Natural killer cell (primary cell): Measurements from ENCODE around the gene TMEM41B. TPM values are rescaled to one million over a fixed set of nuclear protein-coding genes. Genes with fewer than 3 reads are reported as not detected.

ENCODE experiments used
- ATAC-seq, 3 donors: fragments of 150-1000 bp in 2 of 3; fragments of 200-7000 bp in 1 of 3; cut with Tn5 transposase; 1 replicate in 1 of 3; 2 replicates in 2 of 3; pipeline ENCODE4 v1.10.0; 2021; ENCODE audit warnings: mild to moderate bottlenecking in 2 of 3, moderate library complexity in 2 of 3
- DNase-seq, 2 donors: peaks; one replicate each; pipeline versions ENCODE4 v3.0.0 to v3.0.0-alpha.2; 2013 to 2021; ENCODE audit warnings: mixed read lengths in 1 of 2
- H3K27ac ChIP-seq: one replicate; pipeline ENCODE4 v1.5.1; 2013; ENCODE audit warnings: mild to moderate bottlenecking, low read length
- H3K27me3 ChIP-seq: one replicate; pipeline ENCODE4 v1.6.1; 2013; ENCODE audit warnings: low read length; ENCODE audit not compliant: control insufficient read depth, insufficient read depth
- H3K36me3 ChIP-seq: one replicate; pipeline ENCODE4 v1.6.1; 2013; ENCODE audit warnings: low read length; ENCODE audit not compliant: control insufficient read depth, insufficient read depth
- H3K4me1 ChIP-seq: one replicate; pipeline ENCODE4 v1.6.1; 2013; ENCODE audit warnings: low read length; ENCODE audit not compliant: control insufficient read depth, insufficient read depth
- H3K4me3 ChIP-seq: one replicate; pipeline ENCODE4 v1.5.1; 2013; ENCODE audit warnings: low read length
- H3K9me3 ChIP-seq: one replicate; pipeline ENCODE4 v1.6.1; 2013; ENCODE audit warnings: low read length; ENCODE audit not compliant: control insufficient read depth, insufficient read depth
- H3K27ac Mint-ChIP-seq, 2 donors: one replicate each; pipeline ENCODE4 v1.8.0; 2022; ENCODE audit warnings: mild to moderate bottlenecking in 2 of 2, mixed read lengths in 2 of 2, moderate library complexity in 1 of 2
- H3K27me3 Mint-ChIP-seq, 2 donors: one replicate each; pipeline ENCODE4 v1.8.0; 2022; ENCODE audit warnings: low read depth in 2 of 2, mixed read lengths in 2 of 2
- H3K36me3 Mint-ChIP-seq: one replicate; pipeline ENCODE4 v1.8.0; 2022; ENCODE audit warnings: mixed read lengths
- H3K4me1 Mint-ChIP-seq, 2 donors: one replicate each; pipeline ENCODE4 v1.8.0; 2022; ENCODE audit warnings: mixed read lengths in 2 of 2
- H3K4me3 Mint-ChIP-seq: one replicate; pipeline ENCODE4 v1.8.0; 2022; ENCODE audit warnings: mild to moderate bottlenecking, moderate library complexity, mixed read lengths
- H3K9me3 Mint-ChIP-seq, 2 donors: one replicate each; pipeline ENCODE4 v1.8.0; 2022; ENCODE audit warnings: mixed read lengths in 2 of 2
- WGBS: methylation state at CpG from one replicate; pipeline ENCODE4 v1.1.7; 2013; ENCODE audit warnings: missing lambda C conversion rate; ENCODE audit not compliant: insufficient coverage; 5-methylcytosine and 5-hydroxymethylcytosine counted together
- intact Hi-C: fragments of 100-400 bp; cut with micrococcal nuclease; formaldehyde crosslinking; loops from one replicate; pipeline ENCODE4 v1.14.2; 2022
- total RNA-seq, 4 donors: library from RNA; stranded (reverse); fragments of 120-200 nt in 1 of 4; gene quantifications; one replicate each; pipeline versions ENCODE4 v1.2.3 to v1.2.4, GENCODE V29; 2013 to 2022
- TF ChIP-seq, protein P1 (sequence below): fragments of 200-600 bp; IDR thresholded peaks from one replicate; pipeline ENCODE4 v1.8.0; 2022; ENCODE audit warnings: antibody characterized with exemption

Gene TMEM41B
- total RNA-seq, 3 donors from 2014 or later (not counting 1 experiment from before 2014, with no cell fraction given): 28.1 to 37.0 (median 34.0) TPM

- no peaks in the 10 kb centered on the region for H3K27me3 Mint-ChIP-seq
- WGBS: 94% methylated on average over 1 of the region's 3 CpGs
- Histone ChIP-seq H3K4me3 (no peak overlapping the region), H3K27me3 (no peaks in the 10 kb centered on the region), H3K27ac (no peak overlapping the region), H3K9me3 (no peaks in the 10 kb centered on the region), H3K4me1 (no peaks in the 10 kb centered on the region), H3K36me3 (peaks cover 4% of the 10 kb centered on the region)
- H3K27ac Mint-ChIP-seq: no peak overlapping the region
- no peak for ATAC-seq
- H3K36me3 Mint-ChIP-seq: no peaks in the 10 kb centered on the region
- DNase-seq: no peak
- intact Hi-C loops: no loop called here
- no peak overlapping the region for H3K4me3 Mint-ChIP-seq
- peaks cover 19 to 23% of the 10 kb centered on the region in 2 donors for H3K4me1 Mint-ChIP-seq
- H3K9me3 Mint-ChIP-seq: no peaks in the 10 kb centered on the region
- TF ChIP-seq, protein P1, sequence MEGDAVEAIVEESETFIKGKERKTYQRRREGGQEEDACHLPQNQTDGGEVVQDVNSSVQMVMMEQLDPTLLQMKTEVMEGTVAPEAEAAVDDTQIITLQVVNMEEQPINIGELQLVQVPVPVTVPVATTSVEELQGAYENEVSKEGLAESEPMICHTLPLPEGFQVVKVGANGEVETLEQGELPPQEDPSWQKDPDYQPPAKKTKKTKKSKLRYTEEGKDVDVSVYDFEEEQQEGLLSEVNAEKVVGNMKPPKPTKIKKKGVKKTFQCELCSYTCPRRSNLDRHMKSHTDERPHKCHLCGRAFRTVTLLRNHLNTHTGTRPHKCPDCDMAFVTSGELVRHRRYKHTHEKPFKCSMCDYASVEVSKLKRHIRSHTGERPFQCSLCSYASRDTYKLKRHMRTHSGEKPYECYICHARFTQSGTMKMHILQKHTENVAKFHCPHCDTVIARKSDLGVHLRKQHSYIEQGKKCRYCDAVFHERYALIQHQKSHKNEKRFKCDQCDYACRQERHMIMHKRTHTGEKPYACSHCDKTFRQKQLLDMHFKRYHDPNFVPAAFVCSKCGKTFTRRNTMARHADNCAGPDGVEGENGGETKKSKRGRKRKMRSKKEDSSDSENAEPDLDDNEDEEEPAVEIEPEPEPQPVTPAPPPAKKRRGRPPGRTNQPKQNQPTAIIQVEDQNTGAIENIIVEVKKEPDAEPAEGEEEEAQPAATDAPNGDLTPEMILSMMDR: no peak
These were observed 10.2 kb downstream of the TMEM41B start for GRCh38 chr11:9304178-9304577.

- 89% methylated on average over 3 of the region's 3 CpGs for WGBS
- intact Hi-C loops: no loop called here
- ATAC-seq (no peak), DNase-seq (no peak)
- Mint-ChIP-seq H3K36me3 (no peaks in the 10 kb centered on the region), H3K4me1 (peaks cover 12 to 18% of the 10 kb centered on the region in 2 donors), H3K27ac (no peak overlapping the region), H3K9me3 (no peaks in the 10 kb centered on the region), H3K27me3 (no peaks in the 10 kb centered on the region), H3K4me3 (no peak overlapping the region)
- no peaks in the 10 kb centered on the region for H3K27me3 ChIP-seq
- TF ChIP-seq, protein P1: no peak
- no peaks in the 10 kb centered on the region for H3K4me1 ChIP-seq
- H3K4me3 ChIP-seq: no peak overlapping the region
- no peaks in the 10 kb centered on the region for H3K9me3 ChIP-seq
- H3K36me3 ChIP-seq: peaks cover 4% of the 10 kb centered on the region
- no peak overlapping the region for H3K27ac ChIP-seq
These were observed 11.9 kb downstream of the TMEM41B start for GRCh38 chr11:9302448-9302847.

DNA sequence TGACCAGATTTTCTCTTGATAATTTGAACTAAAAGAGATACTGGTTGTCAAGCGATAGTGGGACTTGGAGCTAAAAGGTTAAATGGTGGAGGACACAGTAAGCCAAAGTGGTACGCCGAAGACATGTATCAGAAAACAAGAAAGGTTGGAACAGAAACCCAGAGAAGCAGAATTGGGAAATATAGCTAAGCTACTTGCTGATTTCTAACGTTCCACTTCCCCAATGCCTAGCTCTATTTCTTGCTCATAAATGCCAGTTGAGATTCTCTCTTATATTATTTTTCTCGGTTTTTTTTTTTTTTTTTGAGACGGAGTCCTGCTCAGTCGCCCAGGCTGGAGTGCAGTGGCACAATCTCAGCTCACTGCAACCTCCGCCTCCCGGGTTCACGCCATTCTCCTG lies 12.7 kb downstream of the TMEM41B start:
- ATAC-seq (no peak), DNase-seq (no peak)
- no peaks in the 10 kb centered on the region for H3K9me3 Mint-ChIP-seq
- no peaks in the 10 kb centered on the region for H3K27me3 ChIP-seq
- H3K27ac ChIP-seq: no peak overlapping the region
- 84% methylated on average over 10 of the region's 10 CpGs for WGBS
- H3K36me3 Mint-ChIP-seq: no peaks in the 10 kb centered on the region
- TF ChIP-seq, protein P1: no peak
- H3K4me3 Mint-ChIP-seq: no peak overlapping the region
- H3K9me3 ChIP-seq: no peaks in the 10 kb centered on the region
- peaks cover 8 to 13% of the 10 kb centered on the region in 2 donors for H3K4me1 Mint-ChIP-seq
- peaks cover 4% of the 10 kb centered on the region for H3K36me3 ChIP-seq
- peak overlapping the region in 1 of 2 donors; percentile 8 for H3K27ac Mint-ChIP-seq
- no peaks in the 10 kb centered on the region for H3K27me3 Mint-ChIP-seq
- no peaks in the 10 kb centered on the region for H3K4me1 ChIP-seq
- H3K4me3 ChIP-seq: no peak overlapping the region
- intact Hi-C loops: no loop called here

- Mint-ChIP-seq H3K36me3 (no peaks in the 10 kb centered on the region), H3K27ac (no peak overlapping the region), H3K9me3 (no peaks in the 10 kb centered on the region), H3K4me3 (no peak overlapping the region), H3K27me3 (no peaks in the 10 kb centered on the region), H3K4me1 (no peaks in the 10 kb centered on the region)
- intact Hi-C loops: no loop called here
- 98% methylated on average over 7 of the region's 7 CpGs for WGBS
- Histone ChIP-seq H3K27ac (no peak overlapping the region), H3K9me3 (no peaks in the 10 kb centered on the region), H3K36me3 (peaks cover 4% of the 10 kb centered on the region), H3K27me3 (no peaks in the 10 kb centered on the region), H3K4me3 (no peak overlapping the region), H3K4me1 (no peaks in the 10 kb centered on the region)
- DNase-seq: no peak
- ATAC-seq: no peak
- TF ChIP-seq, protein P1: no peak
These were observed 20.7 kb downstream of the TMEM41B start for GRCh38 chr11:9293646-9294045.
